ENCODE measurements around the gene PKIB.

The PKIB gene

DNA sequence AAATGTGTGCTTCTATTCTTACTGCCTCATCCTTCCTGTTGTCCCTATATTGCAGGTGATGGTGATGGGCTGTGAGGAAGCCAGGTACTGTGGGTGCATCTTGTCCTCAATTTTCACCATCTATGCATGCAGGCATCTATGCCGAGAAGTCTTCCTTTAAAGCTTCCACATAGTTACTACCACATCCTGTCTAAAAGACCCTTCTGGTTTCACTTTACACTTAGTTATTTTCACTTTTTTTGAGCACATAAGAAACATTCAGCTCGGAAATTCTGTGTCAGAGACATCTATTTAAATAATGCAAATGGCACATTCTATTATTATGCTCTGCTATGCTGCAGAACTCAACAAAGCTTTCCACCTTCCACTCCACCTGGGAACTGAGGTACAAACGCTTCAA is 141.1 kb downstream of the PKIB start:
- FAIRE-seq = no peak

GRCh38 chr6:122752459-122752858 is 142.3 kb downstream of the PKIB start:
- no peak for FAIRE-seq

- FAIRE-seq = no peak
Measured at GRCh38 chr6:122753000-122753687, 142.9 kb downstream of the PKIB start.

DNA sequence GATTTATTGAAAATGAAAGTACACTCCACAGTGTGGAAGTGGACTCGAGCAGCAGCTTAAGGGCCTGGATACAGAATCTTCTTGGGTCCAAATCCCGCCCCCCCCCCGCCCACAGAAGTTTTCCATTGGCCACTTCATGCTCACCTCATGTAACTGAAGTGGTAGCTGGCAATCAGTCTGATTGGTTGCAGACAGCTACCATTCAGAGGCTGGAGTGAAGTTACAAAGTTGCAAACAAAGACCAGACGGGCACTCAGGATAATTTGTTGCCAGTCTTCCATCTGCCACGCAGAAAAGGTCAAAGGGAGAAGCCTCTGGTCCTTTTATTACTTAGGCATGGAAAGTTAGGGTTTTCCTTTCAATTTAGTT is 143.5 kb downstream of the PKIB start:
- no peak for FAIRE-seq

GRCh38 chr6:122754191-122754731 is 144.1 kb downstream of the PKIB start:
- FAIRE-seq = no peak

GRCh38 chr6:122755901-122756300 is 145.7 kb downstream of the PKIB start:
- FAIRE-seq = no peak

GRCh38 chr6:122758927-122759334 is 148.7 kb downstream of the PKIB start:
- FAIRE-seq = no peak

GRCh38 chr6:122760330-122760729 is 150.1 kb downstream of the PKIB start:
- no peak for FAIRE-seq

GRCh38 chr6:122766256-122766655 is 156.1 kb downstream of the PKIB start:
- no peak for FAIRE-seq

DNA sequence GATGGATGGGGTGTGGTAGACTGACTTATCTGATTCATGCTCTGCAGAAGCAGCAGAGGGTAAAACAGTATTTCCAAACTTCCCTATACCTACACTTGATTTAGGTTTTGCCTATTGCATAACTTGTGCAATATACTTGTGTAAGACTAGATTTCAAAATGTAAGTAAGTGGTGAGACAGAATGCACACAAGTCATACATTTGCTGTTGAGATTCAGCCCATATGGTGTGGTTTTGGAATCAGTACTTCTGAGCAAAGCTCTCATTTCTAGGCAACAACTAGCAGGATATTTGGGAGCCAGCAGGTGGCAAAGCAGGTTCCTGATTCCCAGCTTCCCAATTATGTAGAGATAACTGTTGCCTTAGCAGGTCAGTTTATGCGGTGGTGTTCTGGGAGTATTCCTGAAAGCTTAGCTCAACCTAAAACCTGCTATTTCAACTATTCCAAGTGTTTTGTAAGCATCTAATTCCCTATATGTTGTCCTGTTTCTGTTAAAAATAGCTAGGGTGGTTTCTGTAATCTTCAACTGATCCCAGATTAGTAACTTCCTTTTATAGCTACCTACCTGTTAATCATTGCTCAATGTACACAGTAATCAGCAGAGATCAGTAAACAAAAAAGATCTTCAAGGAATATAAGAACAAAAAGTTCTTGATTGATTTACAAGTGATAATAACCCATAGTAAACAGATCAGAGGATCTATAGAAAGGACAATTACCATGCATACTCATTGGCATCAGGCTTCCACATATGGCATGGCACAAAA is 160.8 kb downstream of the PKIB start:
- FAIRE-seq = no peak

- FAIRE-seq = no peak
Measured at GRCh38 chr6:122772724-122773415, 162.7 kb downstream of the PKIB start.

Measured in G401.6 (cell line).